Transverse colon (tissue), 3 donors: ENCODE data around the gene AKT3.

Experiments
- EP300 ChIP-seq: sonication (generic); formaldehyde crosslinking; IDR thresholded peaks from one replicate; pipeline ENCODE4 v1.6.1; 2017; ENCODE audit warnings: antibody characterized with exemption, low read depth
- TF ChIP-seq, protein P1 (sequence below), 5 experiments: fragments of 200-600 bp in 3 of 5; fragments of 450-650 bp in 2 of 5; sonication (generic) in 3 of 5; IDR thresholded peaks; 1 replicate in 2 of 5; 2 replicates in 3 of 5; pipeline ENCODE4 v1.5.1; 2016 to 2017; ENCODE audit warnings: antibody characterized with exemption in 5 of 5, inconsistent platforms in 3 of 5, mild to moderate bottlenecking in 2 of 5, moderate library complexity in 1 of 5

- TF ChIP-seq, protein P1, sequence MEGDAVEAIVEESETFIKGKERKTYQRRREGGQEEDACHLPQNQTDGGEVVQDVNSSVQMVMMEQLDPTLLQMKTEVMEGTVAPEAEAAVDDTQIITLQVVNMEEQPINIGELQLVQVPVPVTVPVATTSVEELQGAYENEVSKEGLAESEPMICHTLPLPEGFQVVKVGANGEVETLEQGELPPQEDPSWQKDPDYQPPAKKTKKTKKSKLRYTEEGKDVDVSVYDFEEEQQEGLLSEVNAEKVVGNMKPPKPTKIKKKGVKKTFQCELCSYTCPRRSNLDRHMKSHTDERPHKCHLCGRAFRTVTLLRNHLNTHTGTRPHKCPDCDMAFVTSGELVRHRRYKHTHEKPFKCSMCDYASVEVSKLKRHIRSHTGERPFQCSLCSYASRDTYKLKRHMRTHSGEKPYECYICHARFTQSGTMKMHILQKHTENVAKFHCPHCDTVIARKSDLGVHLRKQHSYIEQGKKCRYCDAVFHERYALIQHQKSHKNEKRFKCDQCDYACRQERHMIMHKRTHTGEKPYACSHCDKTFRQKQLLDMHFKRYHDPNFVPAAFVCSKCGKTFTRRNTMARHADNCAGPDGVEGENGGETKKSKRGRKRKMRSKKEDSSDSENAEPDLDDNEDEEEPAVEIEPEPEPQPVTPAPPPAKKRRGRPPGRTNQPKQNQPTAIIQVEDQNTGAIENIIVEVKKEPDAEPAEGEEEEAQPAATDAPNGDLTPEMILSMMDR (IDR thresholded peaks at IDR 0.05) = no peak
- no peak for TF ChIP-seq EP300
These were observed 360.9 kb downstream of the AKT3 start for GRCh38 chr1:243489158-243489527.
